ENCODE data around the gene COG5.
"Not testable (repeated sequence)": the region's sequence is repeated elsewhere in the genome, so short reads cannot be mapped to it uniquely, and the experiment has no call there.

Gene COG5

DNA sequence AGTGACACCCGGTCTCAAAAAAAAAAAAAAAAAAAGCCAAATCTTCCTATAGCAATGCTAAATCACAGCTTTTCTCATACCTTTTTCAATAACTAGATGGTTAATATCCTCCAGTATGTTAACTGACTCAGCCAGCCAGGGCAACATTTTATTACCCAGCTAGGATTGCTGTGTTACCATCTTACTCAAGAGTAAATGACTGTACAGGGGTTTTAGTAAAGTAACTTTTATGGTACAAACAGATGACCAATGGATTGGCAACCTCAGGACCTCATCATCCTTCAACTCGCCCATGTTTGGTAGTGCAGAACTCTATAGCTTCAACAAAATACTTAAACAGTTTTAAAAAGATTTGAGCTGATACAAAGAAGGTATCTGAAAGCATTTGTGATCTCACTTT lies 335.4 kb downstream of the COG5 start:
- no peak for DNase-seq (ENCODE audit: low read depth)

GRCh38 chr7:107224374-107225223 lies 339.1 kb downstream of the COG5 start:
- no peak for DNase-seq (ENCODE audit: low read depth)

DNA sequence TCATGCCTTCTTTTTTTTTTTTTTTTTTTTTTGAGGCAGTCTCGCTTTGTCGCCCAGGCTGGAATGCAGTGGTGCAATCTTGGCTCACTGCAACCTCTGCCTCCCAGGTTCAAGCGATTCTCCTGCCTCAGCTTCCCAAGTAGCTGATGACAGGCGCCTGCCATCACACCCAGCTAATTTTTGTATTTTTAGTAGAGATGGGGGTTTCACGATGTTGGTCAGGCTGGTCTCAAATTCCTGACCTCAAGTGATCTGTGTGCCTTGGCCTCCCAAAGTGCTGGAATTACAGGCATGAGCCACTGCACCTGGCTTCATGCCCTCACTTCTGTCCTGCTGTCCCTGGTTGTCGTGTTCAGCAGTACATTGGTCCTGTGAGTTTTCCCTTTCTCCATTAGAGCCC lies 342.9 kb downstream of the COG5 start:
- DNase-seq (ENCODE audit: low read depth): not testable (repeated sequence)

GRCh38 chr7:107220356-107220755 lies 343.4 kb downstream of the COG5 start:
- no peak for DNase-seq (ENCODE audit: low read depth)

GRCh38 chr7:107219563-107220244 lies 344.0 kb downstream of the COG5 start:
- DNase-seq (ENCODE audit: low read depth): no peak

GRCh38 chr7:107213945-107214344 lies 349.8 kb downstream of the COG5 start:
- DNase-seq (ENCODE audit: low read depth): no peak

DNA sequence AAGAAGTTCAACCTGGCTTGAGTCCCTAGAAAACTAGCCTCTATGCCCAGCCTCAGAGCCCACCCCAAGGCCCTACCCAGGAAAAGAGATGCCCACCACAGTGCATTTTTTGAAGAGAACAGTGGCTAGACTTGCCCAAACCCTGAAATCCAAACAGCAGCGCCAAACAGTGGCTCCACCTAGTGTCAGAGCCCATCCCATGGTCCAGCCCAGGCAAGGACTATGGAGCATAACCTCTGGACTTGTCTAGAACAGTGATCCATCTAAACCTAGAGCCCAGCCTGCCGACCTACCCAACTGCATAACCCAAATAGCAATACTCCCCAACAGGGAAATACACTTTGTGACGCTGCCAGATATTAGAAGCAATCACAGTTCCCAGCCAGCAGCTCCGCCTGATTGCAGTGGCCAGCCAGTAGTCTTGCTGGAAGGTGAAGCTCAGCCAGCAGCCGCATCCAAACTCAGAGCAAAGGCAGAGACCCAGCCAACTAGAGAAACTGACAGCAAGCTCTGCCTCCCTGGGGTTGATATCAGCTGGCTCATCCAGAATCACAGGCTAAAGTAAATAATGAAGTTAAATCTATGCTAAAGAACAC lies 350.4 kb downstream of the COG5 start:
- DNase-seq (ENCODE audit: low read depth): no peak

GRCh38 chr7:107212725-107213124 lies 351.0 kb downstream of the COG5 start:
- no peak for DNase-seq (ENCODE audit: low read depth)

DNA sequence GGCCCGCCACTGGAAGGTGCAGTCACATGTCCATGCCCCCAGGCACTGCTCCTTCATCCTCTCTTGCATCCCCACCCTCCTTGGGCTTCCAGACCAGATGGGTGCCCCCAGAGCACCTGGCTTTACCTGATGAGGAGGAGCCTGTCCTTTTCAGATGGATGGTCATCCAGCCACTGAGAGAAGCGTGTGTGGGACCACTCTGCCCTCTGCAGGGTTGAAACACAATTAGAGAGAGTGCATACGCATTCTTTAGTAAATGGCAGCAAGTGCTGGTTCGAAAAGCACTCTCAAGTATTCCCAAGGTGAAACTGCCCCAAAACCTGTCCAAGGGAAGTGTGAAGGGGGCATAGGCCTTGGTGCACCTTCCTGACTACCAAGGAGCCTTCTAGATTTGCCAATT lies 353.3 kb downstream of the COG5 start:
- no peak for DNase-seq (ENCODE audit: low read depth)

- no peak for DNase-seq (ENCODE audit: low read depth)
Measured at GRCh38 chr7:107209565-107209964, 354.2 kb downstream of the COG5 start.

DNA sequence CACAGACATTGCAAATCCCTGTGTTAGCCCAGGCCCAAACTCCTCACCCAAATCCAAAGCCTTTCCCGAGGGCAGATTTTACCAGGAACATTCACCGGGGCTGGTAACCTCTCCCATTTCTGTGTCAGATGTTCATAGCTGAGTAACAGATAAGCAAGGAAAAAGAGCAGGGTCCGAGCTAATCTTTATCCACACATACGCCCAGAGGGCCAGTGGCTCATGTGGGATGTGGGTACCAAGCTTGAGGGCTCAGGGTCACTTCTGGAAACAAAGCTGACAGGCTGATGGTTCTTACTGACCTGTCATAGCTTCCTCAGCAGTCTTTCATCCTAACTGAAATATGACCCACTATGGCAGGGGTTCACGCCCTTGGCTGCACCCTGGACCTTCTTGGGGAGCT lies 355.2 kb downstream of the COG5 start:
- no peak for DNase-seq (ENCODE audit: low read depth)

DNA sequence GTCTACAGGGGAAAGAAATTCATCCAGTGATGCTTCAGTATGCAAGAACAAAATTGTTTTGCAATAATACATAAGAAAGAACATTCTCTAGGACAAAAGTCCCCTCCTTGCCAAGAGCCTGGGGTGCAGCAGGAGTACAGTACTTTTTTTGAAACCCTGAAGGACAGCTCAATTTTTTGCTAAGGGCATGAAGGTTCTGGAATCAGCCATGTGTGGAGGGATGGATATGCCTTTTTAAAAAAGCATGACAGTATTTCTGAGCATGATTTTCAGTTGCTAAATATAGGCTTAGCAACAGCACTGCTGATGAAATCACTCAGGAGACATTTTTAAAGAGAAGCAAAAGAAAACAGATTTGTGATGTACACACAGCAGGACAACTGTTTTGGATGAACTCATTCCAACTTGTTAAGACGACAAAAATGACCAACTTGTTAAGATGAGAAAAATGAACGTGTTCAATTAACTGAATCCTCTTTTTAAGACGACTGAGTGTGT lies 355.6 kb downstream of the COG5 start:
- DNase-seq (ENCODE audit: low read depth): no peak

GRCh38 chr7:107207459-107207858 lies 356.3 kb downstream of the COG5 start:
- DNase-seq (ENCODE audit: low read depth): no peak

DNA sequence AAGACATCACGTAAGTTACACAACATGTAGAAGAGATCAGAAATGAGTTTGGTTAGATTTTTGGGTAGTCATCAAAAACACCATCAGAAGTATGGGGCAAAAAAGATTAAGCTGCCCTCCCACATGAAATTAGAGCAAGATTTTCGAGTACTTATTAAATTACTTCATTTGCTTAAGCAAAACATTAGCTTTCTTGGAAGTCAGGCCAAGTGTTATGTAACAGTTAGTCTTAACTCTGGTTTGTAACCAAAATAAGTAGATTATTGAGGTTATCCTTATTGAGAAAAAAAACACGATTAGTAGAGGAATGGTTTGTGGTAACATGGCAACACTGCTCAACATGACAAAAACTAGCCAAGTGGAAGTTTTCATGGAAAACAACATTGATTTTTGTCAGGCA lies 357.0 kb downstream of the COG5 start:
- DNase-seq (ENCODE audit: low read depth): no peak

GRCh38 chr7:107206136-107206535 lies 357.6 kb downstream of the COG5 start:
- no peak for DNase-seq (ENCODE audit: low read depth)

GRCh38 chr7:107203607-107204006 lies 360.1 kb downstream of the COG5 start:
- no peak for DNase-seq (ENCODE audit: low read depth)

DNA sequence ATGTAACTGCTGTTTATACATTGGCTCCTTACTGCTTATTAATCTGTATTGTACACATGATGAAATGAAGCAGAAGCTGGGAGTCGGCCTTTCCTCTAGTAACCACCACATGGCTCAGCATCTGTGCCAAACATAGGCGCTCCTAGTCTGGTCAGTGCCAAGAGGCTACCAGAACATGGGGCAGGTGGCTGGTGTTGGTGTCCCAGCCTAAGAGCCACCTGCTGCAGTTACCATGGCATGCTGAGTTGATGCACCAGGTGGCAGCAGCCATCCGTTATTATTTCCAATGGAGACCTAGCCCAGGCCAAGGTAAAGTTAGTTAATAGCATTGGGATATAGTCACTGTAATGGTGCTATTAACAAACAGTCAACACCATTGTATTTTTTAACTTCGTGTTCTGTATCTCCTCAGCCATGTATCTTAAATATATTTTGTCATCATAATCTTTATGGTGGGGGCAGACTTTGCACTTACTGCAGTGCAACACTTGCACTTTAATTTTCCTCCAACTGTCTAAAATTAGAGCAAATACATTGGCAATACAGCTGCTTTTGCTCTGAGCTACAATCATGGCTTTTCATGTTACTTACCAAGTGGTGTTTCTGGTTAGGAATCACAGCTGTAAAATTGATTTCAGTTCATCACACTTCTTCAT lies 361.8 kb downstream of the COG5 start:
- no peak for DNase-seq (ENCODE audit: low read depth)

- no peak for DNase-seq (ENCODE audit: low read depth)
Measured at GRCh38 chr7:107196834-107197610, 366.7 kb downstream of the COG5 start.

DNA sequence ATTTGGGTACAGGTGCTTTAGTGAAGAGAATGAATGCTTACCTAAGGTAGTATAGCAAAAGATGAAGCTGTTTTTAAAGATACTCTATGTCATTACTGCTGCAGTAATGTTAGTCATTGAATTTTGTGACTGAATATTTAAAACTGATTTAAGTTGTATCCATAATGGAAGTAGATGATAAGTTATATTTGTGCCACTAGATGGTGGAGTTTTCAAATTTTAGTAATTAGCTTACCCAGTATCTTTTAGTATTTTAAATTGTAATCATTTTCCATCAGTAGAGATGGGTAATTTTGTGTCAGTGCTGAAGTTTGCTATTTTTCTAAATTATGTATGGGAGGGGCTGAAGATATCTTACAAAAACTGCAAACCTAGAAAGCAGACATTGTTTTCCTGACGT lies 369.7 kb downstream of the COG5 start:
- no peak for DNase-seq (ENCODE audit: low read depth)

DNA sequence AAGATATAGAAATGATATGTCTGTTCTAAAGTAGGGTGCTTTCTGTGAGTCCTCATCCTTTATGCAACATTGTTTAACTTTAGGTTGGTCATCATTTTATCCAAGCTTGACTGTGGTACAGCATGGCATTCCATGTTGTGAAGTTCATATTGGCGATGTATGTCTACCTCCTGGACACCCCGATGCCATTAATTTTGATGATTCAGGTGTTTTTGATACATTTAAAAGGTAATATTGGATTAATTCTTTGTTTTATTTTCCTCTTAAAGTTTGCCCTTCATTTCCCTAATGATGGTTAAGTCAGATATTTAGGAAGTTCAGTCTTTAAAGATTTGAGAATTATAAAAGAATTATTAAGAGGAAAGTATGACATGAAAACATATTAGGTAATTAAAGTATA lies 373.6 kb downstream of the COG5 start:
- no peak for DNase-seq (ENCODE audit: low read depth)

DNA sequence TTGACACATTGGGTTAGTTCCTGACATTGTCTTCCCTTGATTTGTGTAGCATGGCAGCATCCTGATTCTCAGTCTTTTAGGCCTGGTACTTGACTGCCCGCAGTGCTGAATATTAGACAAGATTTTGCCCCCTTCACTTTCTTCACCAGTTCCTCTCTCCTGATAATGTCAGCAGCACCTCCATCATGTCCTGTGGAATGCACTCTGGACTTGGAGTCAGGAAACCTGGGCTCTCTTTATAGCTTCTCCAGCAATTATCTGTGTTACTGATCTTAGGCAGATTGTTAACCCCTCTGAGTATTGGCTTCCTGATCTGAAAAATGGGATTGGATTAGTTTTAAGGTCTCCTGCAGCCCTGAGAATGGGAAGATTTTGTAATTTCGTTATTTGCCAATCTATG lies 375.9 kb downstream of the COG5 start:
- DNase-seq (ENCODE audit: low read depth): no peak

- no peak for DNase-seq (ENCODE audit: low read depth)
Measured at GRCh38 chr7:107186240-107186639, 377.5 kb downstream of the COG5 start.
